Keratinocyte (primary cell): ENCODE results near the gene ARHGAP24.

Experiments
- EZH2 ChIP-seq: IDR thresholded peaks from one replicate; pipeline ENCODE4 v1.6.1; 2012; ENCODE audit warnings: inconsistent platforms, mild to moderate bottlenecking, low read length, moderate library complexity
- TF ChIP-seq, protein P1 (sequence below), 3 experiments: IDR thresholded peaks in 1 of 3; conservative IDR thresholded peaks in 1 of 3; optimal IDR thresholded peaks in 1 of 3; 2 replicates in 2 of 3; 3 replicates in 1 of 3; pipeline versions ENCODE3 to v1.5.1; 2011; ENCODE audit warnings: low read length in 3 of 3, mild to moderate bottlenecking in 3 of 3, moderate library complexity in 2 of 3, control low read depth in 1 of 3, inconsistent platforms in 1 of 3; ENCODE audit not compliant: insufficient read depth in 2 of 3; ENCODE audit errors: extremely low read depth in 1 of 3

DNA sequence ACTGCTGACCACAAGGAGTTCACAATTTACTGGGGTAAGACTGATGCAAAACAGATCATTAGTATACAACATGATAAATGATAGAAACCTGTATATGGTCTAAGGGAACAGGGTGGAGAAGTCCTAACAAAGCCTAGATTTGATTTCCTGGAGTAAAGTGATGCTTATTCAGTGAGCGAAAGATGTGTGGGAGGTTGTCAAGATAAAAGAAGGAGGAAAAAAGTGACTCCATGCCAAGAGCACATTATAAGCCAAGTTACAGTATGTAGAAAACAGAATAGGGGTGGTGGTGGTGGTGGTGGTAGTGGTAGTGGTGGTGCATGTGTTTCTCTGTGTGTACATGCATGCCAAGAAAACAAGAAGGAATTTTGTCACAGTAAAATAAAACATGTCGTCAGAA, 559.7 kb downstream of the ARHGAP24 start:
- TF ChIP-seq, protein P1, sequence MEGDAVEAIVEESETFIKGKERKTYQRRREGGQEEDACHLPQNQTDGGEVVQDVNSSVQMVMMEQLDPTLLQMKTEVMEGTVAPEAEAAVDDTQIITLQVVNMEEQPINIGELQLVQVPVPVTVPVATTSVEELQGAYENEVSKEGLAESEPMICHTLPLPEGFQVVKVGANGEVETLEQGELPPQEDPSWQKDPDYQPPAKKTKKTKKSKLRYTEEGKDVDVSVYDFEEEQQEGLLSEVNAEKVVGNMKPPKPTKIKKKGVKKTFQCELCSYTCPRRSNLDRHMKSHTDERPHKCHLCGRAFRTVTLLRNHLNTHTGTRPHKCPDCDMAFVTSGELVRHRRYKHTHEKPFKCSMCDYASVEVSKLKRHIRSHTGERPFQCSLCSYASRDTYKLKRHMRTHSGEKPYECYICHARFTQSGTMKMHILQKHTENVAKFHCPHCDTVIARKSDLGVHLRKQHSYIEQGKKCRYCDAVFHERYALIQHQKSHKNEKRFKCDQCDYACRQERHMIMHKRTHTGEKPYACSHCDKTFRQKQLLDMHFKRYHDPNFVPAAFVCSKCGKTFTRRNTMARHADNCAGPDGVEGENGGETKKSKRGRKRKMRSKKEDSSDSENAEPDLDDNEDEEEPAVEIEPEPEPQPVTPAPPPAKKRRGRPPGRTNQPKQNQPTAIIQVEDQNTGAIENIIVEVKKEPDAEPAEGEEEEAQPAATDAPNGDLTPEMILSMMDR (optimal IDR thresholded peaks at IDR 0.05 in 1 of 3, IDR thresholded peaks at IDR 0.05 in 1 of 3, conservative IDR thresholded peaks at IDR 0.05 in 1 of 3; ENCODE audit: extremely low read depth in 1 of 3, insufficient read depth in 2 of 3, low read length in 3 of 3): no peak
- TF ChIP-seq EZH2: no peak
